ENCODE measurements around the gene SLC22A23. TPM values are rescaled to one million over a fixed set of nuclear protein-coding genes. Genes with fewer than 3 reads are reported as not detected.

SLC22A23 gene
- total RNA-seq, 1 donor from 2014 or later: 0.95 TPM

DNA sequence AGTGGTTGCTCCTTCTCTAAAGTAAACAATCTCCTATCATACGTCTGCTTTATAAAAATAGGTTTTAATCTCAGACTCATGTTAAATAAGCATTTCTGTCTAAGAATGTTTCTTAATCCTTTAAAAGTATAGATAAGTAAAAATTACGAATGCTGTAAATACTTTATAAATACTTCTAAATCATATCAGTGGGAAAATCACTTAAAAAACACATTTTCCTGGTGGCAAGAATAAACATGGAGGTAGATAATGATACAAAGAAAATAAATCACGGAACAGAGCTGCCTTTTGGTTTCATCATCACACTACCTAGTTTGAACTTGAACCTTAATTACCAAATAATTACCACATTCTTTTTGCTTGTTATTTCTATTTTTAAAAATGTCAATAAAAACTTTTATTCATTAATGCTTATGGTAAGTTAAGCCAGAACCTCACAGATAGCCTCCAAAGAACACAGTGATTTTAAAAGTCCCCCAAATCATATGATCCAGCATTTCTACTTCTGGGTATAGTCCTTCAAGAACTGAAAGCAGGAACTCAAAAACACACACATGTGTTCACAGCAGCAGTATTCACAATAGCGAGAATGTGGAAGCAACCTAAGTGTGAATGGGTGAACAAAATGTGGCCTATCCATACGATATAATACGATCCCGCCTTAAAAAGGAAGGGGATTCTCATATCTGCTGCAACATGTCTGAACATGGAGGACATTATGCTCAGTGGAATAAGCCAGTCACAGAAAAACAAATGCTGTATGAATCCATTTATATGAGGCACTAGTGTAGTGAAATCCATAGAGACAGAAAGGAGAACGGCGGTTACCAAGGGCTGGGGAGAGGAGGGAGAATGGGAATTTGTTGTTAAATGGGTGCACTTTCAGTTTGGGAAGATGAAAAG, 72.4 kb downstream of the SLC22A23 start:
- H3K36me3 Mint-ChIP-seq (ENCODE audit: low read depth): no peaks in the 10 kb centered on the region
- peaks cover 39% of the 10 kb centered on the region for H3K4me1 Mint-ChIP-seq
- no peak for ATAC-seq (ENCODE audit: low read depth)
- H3K4me3 Mint-ChIP-seq: no peak overlapping the region
- ChIA-PET CTCF (no interaction called here), POLR2A (no interaction called here)
- no peak overlapping the region for H3K27ac Mint-ChIP-seq
- peaks cover 10% of the 10 kb centered on the region for H3K27me3 Mint-ChIP-seq
- DNase-seq: no peak
- intact Hi-C loops (cut with micrococcal nuclease): no loop called here
- TF ChIP-seq, protein P1, sequence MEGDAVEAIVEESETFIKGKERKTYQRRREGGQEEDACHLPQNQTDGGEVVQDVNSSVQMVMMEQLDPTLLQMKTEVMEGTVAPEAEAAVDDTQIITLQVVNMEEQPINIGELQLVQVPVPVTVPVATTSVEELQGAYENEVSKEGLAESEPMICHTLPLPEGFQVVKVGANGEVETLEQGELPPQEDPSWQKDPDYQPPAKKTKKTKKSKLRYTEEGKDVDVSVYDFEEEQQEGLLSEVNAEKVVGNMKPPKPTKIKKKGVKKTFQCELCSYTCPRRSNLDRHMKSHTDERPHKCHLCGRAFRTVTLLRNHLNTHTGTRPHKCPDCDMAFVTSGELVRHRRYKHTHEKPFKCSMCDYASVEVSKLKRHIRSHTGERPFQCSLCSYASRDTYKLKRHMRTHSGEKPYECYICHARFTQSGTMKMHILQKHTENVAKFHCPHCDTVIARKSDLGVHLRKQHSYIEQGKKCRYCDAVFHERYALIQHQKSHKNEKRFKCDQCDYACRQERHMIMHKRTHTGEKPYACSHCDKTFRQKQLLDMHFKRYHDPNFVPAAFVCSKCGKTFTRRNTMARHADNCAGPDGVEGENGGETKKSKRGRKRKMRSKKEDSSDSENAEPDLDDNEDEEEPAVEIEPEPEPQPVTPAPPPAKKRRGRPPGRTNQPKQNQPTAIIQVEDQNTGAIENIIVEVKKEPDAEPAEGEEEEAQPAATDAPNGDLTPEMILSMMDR (IDR thresholded peaks at IDR 0.05): no peak
- no peaks in the 10 kb centered on the region for H3K9me3 Mint-ChIP-seq

DNA sequence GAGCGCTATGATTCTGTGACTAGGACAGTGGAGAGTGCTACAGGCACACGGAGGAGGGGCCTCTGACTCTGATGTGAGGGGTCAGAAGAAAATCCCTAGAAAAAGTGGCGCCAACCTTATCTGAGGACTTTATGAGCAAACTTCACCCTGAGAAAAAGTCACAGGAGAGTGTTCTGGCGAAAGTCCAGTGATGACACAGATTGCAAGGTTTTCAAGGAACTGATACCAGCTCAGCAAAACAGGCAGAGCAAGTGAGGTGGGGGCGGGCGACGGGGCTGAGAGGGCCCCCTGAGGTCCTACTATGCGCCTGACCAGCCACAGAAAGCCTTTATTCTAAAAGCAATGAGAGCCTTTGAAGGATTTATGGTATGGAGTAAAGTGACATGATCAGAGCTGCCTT, 73.3 kb downstream of the SLC22A23 start:
- POLR2A ChIA-PET: interaction anchor here (1.1 kb wide), 1 partner anchor 125 kb away, joined by 3 read pairs; the partner anchor contains the start of gene PSMG4
- CTCF ChIA-PET: no interaction called here
- ATAC-seq (ENCODE audit: low read depth): peak; percentile 25
- TF ChIP-seq, protein P1 (IDR thresholded peaks at IDR 0.05): no peak
- Mint-ChIP-seq H3K27me3 (peaks cover 10% of the 10 kb centered on the region), H3K27ac (no peak overlapping the region), H3K36me3 (ENCODE audit: low read depth) (no peaks in the 10 kb centered on the region), H3K9me3 (no peaks in the 10 kb centered on the region), H3K4me1 (peaks cover 30% of the 10 kb centered on the region), H3K4me3 (no peak overlapping the region)
- intact Hi-C loops (cut with micrococcal nuclease): no loop called here
- no peak for DNase-seq

DNA sequence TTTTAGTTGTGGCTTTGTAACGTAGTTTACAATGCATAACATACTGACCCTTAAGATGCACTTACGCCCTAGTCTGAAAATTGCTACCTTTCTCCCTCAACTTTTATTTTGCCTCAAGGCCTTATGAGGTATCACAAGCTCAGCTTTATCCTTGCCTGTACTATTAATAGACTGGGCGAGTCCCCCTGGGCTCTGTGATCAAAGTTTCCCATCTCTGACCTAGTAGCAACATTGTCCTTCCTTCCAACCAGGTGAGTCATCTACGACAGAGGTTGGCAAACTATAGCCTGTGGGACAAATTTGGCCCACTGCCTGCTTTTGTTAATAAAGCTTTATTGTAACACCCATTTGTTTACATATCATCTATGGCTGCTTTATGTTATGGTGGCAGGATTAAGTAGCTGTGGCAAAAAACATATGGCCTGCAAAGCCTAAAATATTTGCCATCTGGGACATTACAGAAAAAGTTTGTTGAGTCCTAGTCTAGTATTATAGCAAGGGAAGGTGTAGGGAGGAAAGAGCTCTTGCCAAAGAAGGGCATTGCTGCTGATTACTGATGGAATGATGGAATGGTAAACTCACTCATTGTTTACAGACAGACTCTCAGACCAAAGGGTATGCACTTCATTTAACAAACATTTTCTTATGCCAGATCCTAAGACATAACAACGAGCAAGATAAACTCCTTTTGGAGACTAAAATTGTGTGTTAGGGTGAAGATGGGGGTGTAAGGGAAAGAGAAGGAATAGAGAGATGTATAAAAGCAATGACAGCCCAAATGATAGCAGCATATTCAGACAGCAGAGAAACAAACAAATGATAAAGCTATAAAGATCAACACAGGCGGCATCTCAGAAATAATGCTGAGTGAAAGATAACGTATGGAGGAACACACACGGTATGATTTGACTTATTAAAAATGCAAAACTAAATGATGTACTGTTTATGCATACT, 74.2 kb downstream of the SLC22A23 start:
- peaks cover 24% of the 10 kb centered on the region for H3K4me1 Mint-ChIP-seq
- TF ChIP-seq, protein P1 (IDR thresholded peaks at IDR 0.05): no peak

DNA sequence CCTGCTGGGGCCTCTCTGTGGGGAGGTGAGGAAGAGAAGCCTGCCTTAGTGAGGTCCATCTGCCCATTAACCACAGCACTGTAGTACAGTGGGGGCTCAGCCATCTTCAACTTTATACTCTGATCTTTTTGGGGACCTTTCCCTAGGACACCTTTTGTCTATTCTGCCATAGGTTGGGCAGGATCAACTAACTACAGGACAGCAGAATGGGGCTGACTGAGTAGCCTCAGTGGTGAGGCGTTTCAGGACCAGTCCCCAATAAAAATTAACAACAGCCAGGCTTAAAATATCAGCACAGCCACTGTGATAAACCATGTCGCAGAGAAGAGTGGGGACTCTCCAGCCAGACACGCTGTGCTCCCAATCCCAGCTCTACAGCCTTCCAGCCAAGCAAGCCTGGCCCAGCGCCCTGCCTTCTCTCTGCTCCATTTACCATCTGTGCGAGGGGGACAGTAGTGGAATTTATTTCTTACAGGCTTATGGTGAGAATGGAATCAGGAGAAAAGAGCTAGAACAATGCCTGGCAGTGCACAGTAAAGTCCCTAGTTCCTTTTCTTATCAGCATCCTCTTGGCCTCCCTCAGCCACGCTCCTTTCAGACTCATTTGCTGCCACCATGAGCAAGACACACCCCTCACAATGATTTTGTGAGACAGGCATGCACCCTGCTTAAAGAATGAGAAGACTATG, 75.5 kb downstream of the SLC22A23 start:
- H3K36me3 Mint-ChIP-seq (ENCODE audit: low read depth): no peaks in the 10 kb centered on the region
- no peak overlapping the region for H3K27ac Mint-ChIP-seq
- no peak overlapping the region for H3K4me3 Mint-ChIP-seq
- TF ChIP-seq, protein P1 (IDR thresholded peaks at IDR 0.05): no peak
- peaks cover 13% of the 10 kb centered on the region for H3K4me1 Mint-ChIP-seq
- H3K9me3 Mint-ChIP-seq: no peaks in the 10 kb centered on the region
- POLR2A ChIA-PET: no interaction called here
- no peak for DNase-seq
- peaks cover 21% of the 10 kb centered on the region for H3K27me3 Mint-ChIP-seq
- CTCF ChIA-PET: no interaction called here
- intact Hi-C loops (cut with micrococcal nuclease): no loop called here
- ATAC-seq (ENCODE audit: low read depth): no peak

More for the DNA sequence above, 74.2 kb downstream of the SLC22A23 start:
- Mint-ChIP-seq H3K9me3 (no peaks in the 10 kb centered on the region), H3K27ac (no peak overlapping the region), H3K4me3 (no peak overlapping the region), H3K36me3 (ENCODE audit: low read depth) (no peaks in the 10 kb centered on the region), H3K27me3 (peaks cover 10% of the 10 kb centered on the region)
- POLR2A ChIA-PET: interaction anchor here (0.6 to 1.1 kb wide), 2 partner anchors 124 to 402 kb away, joined by 3 to 6 read pairs; partner anchors contain the start of gene PSMG4
- CTCF ChIA-PET: no interaction called here
- intact Hi-C loops (cut with micrococcal nuclease): no loop called here
- DNase-seq (no peak), ATAC-seq (ENCODE audit: low read depth) (no peak)

Measured in activated B cell treated with CpG ODN at 0.5 μM for 24 hours (primary cell).